GM23248 (cell line): ENCODE data around the gene TMX1. TPM values are rescaled to one million over a fixed set of nuclear protein-coding genes. Genes with fewer than 3 reads are reported as not detected.

Experiments used
- DNase-seq: peaks from one replicate; pipeline ENCODE4 v3.0.0-alpha.2; 2015
- H2AFZ ChIP-seq: fragments of 200-600 bp; sonication (generic); 2 replicates; pipeline ENCODE4 v1.6.1; 2016; ENCODE audit warnings: antibody characterized with exemption
- H3F3A ChIP-seq: fragments of 200-600 bp; sonication (generic); 2 replicates; pipeline ENCODE4 v1.6.1; 2016; ENCODE audit warnings: mild to moderate bottlenecking, antibody characterized with exemption, mixed run types; ENCODE audit not compliant: insufficient read depth
- H3K27ac ChIP-seq: fragments of 200-600 bp; sonication (generic); 2 replicates; pipeline ENCODE4 v1.5.1; 2016; ENCODE audit warnings: mild to moderate bottlenecking
- H3K27me3 ChIP-seq: fragments of 200-600 bp; sonication (generic); replicated peaks from 2 replicates; pipeline ENCODE4 v1.6.1; 2016; ENCODE audit warnings: mild to moderate bottlenecking; ENCODE audit not compliant: insufficient read depth
- H3K36me3 ChIP-seq: fragments of 200-600 bp; sonication (generic); 2 replicates; pipeline ENCODE4 v1.6.1; 2016; ENCODE audit warnings: low read depth, mild to moderate bottlenecking
- H3K4me1 ChIP-seq: fragments of 200-600 bp; sonication (generic); 2 replicates; pipeline ENCODE4 v1.6.1; 2016; ENCODE audit warnings: mild to moderate bottlenecking; ENCODE audit not compliant: insufficient read depth
- H3K4me2 ChIP-seq: fragments of 200-600 bp; sonication (generic); one replicate; pipeline ENCODE4 v1.6.1; 2016; ENCODE audit warnings: mild to moderate bottlenecking; ENCODE audit not compliant: unreplicated experiment
- H3K4me3 ChIP-seq: fragments of 200-600 bp; sonication (generic); 2 replicates; pipeline ENCODE4 v1.5.1; 2016; ENCODE audit warnings: mild to moderate bottlenecking
- H3K79me2 ChIP-seq: fragments of 200-600 bp; sonication (generic); 2 replicates; pipeline ENCODE4 v1.6.1; 2016; ENCODE audit warnings: mild to moderate bottlenecking; ENCODE audit not compliant: insufficient read depth
- H3K9ac ChIP-seq: fragments of 200-600 bp; sonication (generic); 2 replicates; pipeline ENCODE4 v1.6.1; 2016; ENCODE audit warnings: mild to moderate bottlenecking
- H3K9me2 ChIP-seq: fragments of 200-600 bp; sonication (generic); 2 replicates; pipeline ENCODE4 v1.6.1; 2016; ENCODE audit warnings: mixed run types, mild to moderate bottlenecking, moderate library complexity; ENCODE audit not compliant: insufficient read depth
- H3K9me3 ChIP-seq: fragments of 200-600 bp; sonication (generic); one replicate; pipeline ENCODE4 v1.6.1; 2017; ENCODE audit warnings: low read depth
- H4K20me1 ChIP-seq: fragments of 200-600 bp; sonication (generic); 2 replicates; pipeline ENCODE4 v1.6.0; 2016; ENCODE audit not compliant: insufficient read depth
- EZH2 ChIP-seq: fragments of 200-600 bp; sonication (generic); IDR thresholded peaks from 2 replicates; pipeline ENCODE4 v1.6.1; 2018; ENCODE audit warnings: antibody characterized with exemption, mild to moderate bottlenecking; ENCODE audit not compliant: insufficient read depth, poor library complexity, severe bottlenecking
- EZH2phosphoT487 ChIP-seq: fragments of 200-600 bp; sonication (generic); IDR thresholded peaks from 2 replicates; pipeline ENCODE4 v1.6.1; 2018; ENCODE audit warnings: antibody characterized with exemption, moderate library complexity, mild to moderate bottlenecking, low read depth; ENCODE audit not compliant: insufficient read depth
- WGBS, 2 experiments: methylation state at CpG; one replicate each; pipeline ENCODE4 v1.1.6; 2015 to 2017; ENCODE audit warnings: low lambda C conversion rate in 2 of 2, low coverage in 1 of 2; ENCODE audit errors: missing lambda C conversion rate in 2 of 2; 5-methylcytosine and 5-hydroxymethylcytosine counted together
- in situ Hi-C: fragments of 300-500 bp; cut with MboI; formaldehyde crosslinking; loops from 2 replicates; pipeline ENCODE4 v1.15.0; 2020
- polyA plus RNA-seq: library from polyadenylated mRNA; unstranded; fragments of >200 nt; fragmentation: Nextera tagmentation; extraction: Ambion mirVana; gene quantifications from 2 replicates; pipeline ENCODE4 v1.2.1, GENCODE V29; 2016
- total RNA-seq: library from RNA; depleted of rRNA; stranded (reverse); fragments of >200 nt; shearing (Covaris generic); gene quantifications from 2 replicates; pipeline ENCODE4 v1.2.3, GENCODE V29; 2014

TMX1 gene
- total and polyA plus RNA-seq, 2 experiments from 2014 or later = 54.8 to 67.9 TPM

DNA sequence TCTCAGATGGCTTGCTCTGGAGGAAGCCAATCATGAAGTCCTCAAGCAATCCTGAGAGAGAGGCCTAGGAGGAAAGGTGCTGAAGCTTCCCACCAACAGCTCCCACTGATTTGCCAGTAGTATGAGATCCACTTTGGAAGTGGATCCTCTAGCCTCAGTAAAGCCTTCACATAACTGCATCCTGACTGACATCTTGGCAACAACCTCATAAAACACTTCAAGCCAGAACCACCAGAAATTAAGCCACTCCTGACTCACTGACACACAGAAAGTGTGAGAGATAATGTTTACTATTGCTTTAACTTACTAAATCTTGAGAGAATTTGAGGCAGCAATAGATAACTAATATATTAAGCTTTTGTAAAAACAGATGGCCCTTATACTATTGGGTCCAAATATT is 11.7 kb upstream of the TMX1 start:
- Histone ChIP-seq H3K27me3 (no peaks in the 10 kb centered on the region), H3K36me3 (no peaks in the 10 kb centered on the region), H3K4me3 (no peak overlapping the region), H3K9me3 (no peaks in the 10 kb centered on the region), H3K27ac (no peak overlapping the region), H4K20me1 (no peaks in the 10 kb centered on the region), H3K4me1 (peaks cover 18% of the 10 kb centered on the region), H3K9me2 (no peaks in the 10 kb centered on the region), H3K79me2 (no peaks in the 10 kb centered on the region), H2AFZ (no peak overlapping the region), H3K9ac (no peak overlapping the region), H3K4me2 (no peak overlapping the region), H3F3A (peaks cover 13% of the 10 kb centered on the region)
- TF ChIP-seq EZH2phosphoT487 = no peak
- no peak for TF ChIP-seq EZH2
- in situ Hi-C loops = no loop called here
- no peak for DNase-seq

DNA sequence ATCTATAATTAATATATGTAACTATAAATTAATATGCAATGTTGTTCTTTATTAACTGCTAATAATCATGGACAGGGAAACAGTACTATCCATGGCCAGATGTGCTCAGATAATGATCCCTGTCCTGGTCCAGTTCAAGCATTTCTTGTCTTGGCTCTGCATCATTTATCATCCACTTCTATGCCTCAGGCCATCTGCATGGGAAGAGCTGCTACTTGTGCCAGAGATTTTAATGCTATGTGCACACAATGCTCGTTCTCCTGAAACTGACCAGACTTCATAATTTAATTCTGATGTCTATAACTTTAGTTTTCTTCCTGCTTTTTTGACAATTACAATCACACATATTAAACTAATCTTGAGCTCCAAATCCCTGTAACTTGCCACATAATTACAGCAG is 11.2 kb upstream of the TMX1 start:
- Histone ChIP-seq H3K9me2 (no peaks in the 10 kb centered on the region), H3K79me2 (no peaks in the 10 kb centered on the region), H4K20me1 (no peaks in the 10 kb centered on the region), H3K4me1 (peaks cover 18% of the 10 kb centered on the region), H3K27ac (no peak overlapping the region), H2AFZ (no peak overlapping the region), H3K4me2 (no peak overlapping the region), H3K36me3 (no peaks in the 10 kb centered on the region), H3F3A (peaks cover 10% of the 10 kb centered on the region), H3K9ac (no peak overlapping the region), H3K9me3 (no peaks in the 10 kb centered on the region), H3K4me3 (no peak overlapping the region), H3K27me3 (no peaks in the 10 kb centered on the region)
- no peak for TF ChIP-seq EZH2phosphoT487
- no peak for TF ChIP-seq EZH2
- 17 to 24% methylated on average over 1 of the region's 1 CpG for WGBS, 2 experiments
- in situ Hi-C loops = no loop called here
- no peak for DNase-seq

DNA sequence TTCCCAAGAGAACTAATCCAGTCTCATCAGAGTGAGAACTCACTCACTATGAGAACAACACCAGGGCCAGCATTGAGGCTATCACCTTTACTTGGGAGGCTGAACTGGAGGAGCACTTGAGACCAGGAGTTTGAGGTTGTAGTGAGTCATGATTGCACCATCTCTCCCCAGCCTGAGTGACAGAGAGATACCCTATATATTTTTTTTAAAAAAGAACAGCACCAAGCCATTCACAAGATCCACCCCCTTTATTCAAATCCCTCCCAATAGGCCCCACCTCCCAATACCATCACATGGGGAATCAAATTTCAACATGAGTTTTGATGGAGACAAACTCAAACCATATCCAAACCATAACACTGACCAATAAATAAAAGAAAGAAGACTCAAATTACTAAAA is 3.7 kb upstream of the TMX1 start:
- Histone ChIP-seq H3K36me3 (no peaks in the 10 kb centered on the region), H3F3A (no peaks in the 10 kb centered on the region), H3K79me2 (peaks cover 18% of the 10 kb centered on the region), H3K4me2 (no peak overlapping the region), H3K4me3 (no peak overlapping the region), H2AFZ (no peak overlapping the region), H3K27me3 (no peaks in the 10 kb centered on the region), H3K9me2 (no peaks in the 10 kb centered on the region), H3K9me3 (no peaks in the 10 kb centered on the region), H3K9ac (no peak overlapping the region), H3K4me1 (peaks cover 2% of the 10 kb centered on the region), H4K20me1 (no peaks in the 10 kb centered on the region), H3K27ac (no peak overlapping the region)
- TF ChIP-seq EZH2 (no peak), EZH2phosphoT487 (no peak)
- DNase-seq = no peak
- in situ Hi-C loops = no loop called here

DNA sequence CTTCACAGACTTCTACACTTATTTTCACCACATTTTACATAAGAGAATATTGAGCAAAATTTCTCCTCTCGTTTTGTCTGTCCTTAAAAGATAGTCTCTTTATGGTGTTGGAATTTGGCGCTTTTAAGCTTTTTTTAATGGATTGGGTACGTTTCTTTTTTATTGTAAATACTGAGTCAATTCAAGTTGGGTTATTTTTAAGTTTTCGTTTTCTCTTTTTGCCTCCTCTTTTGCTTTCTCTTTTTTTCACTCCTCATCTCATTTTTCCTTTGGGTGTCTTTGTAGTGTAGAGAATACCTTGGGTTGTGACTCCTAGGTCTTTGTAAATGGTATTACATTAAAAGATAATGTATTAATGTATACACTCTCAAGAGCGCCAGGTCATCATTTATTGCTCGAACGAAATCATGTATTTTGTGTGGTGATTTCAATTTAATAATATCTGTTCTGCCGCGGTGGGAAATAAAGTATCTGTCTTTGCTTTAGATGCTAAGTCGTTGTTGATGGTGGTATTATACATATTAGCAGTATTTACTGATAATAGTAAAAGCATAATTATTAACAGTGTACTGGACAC is 845 bp downstream of the TMX1 start:
- Histone ChIP-seq H2AFZ (peak overlapping the region; percentile 98), H3K9me3 (no peaks in the 10 kb centered on the region), H3K4me1 (peaks cover 19% of the 10 kb centered on the region), H3K9ac (peak overlapping the region; percentile 90), H3K27me3 (no peaks in the 10 kb centered on the region), H3F3A (0 out of 2 replicates have a peak, but pooled peaks cover 5% of the 10 kb centered on the region), H3K79me2 (peaks cover 64% of the 10 kb centered on the region), H3K4me2 (peak overlapping the region; percentile 89), H3K27ac (peak overlapping the region; percentile 43; the same call in 1 of the 2 replicates), H4K20me1 (no peaks in the 10 kb centered on the region), H3K36me3 (no peaks in the 10 kb centered on the region), H3K4me3 (peak overlapping the region; percentile 91), H3K9me2 (no peaks in the 10 kb centered on the region)
- DNase-seq = peak; percentile 20
- 2 to 3% methylated on average over 10 of the region's 10 CpGs for WGBS, 2 experiments
- TF ChIP-seq EZH2 (no peak), EZH2phosphoT487 (no peak)
- in situ Hi-C loops = no loop called here
